Measurements from ENCODE around the gene TCF12. TPM values are rescaled to one million over a fixed set of nuclear protein-coding genes. Genes with fewer than 3 reads are reported as not detected.

Gene TCF12
- total RNA-seq, 1 experiment from 2014 or later = 76.7 TPM

DNA sequence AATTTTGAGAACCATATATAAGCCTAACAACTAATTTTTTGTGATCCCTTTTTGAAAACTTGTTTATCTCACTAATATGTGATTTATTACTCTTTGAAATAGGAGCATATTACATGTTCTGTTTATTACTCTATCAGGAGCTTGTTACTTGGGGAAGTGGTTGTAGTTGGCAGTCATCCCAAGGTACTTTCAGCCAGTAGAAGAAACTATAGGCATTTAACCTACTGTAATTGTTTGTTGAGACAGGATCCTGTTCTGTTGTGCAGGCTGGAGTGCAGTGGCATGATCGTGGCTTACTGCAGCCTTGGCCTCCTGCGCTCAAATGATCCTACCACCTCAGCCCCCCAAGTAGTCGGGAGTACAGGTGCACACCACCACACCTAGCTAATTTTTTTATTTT lies 195.6 kb downstream of the TCF12 start:
- Histone ChIP-seq H4K20me1 (ENCODE audit: control insufficient read depth, insufficient read depth, insufficient read length) (no peaks in the 10 kb centered on the region), H4K5ac (ENCODE audit: insufficient read length, low read depth, low read length) (no peak overlapping the region), H3K23me2 (ENCODE audit: insufficient read length, low read depth, low read length, poor library complexity, severe bottlenecking) (no peaks in the 10 kb centered on the region), H3K9me3 (ENCODE audit: control insufficient read depth, low read depth, low read length) (no peaks in the 10 kb centered on the region), H2AK5ac (ENCODE audit: insufficient read length, low read length) (no peak overlapping the region), H3K18ac (ENCODE audit: insufficient read length, low read depth, low read length) (no peak overlapping the region), H3K79me1 (ENCODE audit: insufficient read depth, low read depth, low read length, poor library complexity, severe bottlenecking) (peaks cover 4% of the 10 kb centered on the region), H3K27me3 (ENCODE audit: insufficient read depth, low read length) (no peaks in the 10 kb centered on the region), H3K27ac (ENCODE audit: insufficient read length, low read depth, low read length) (no peak overlapping the region), H2AFZ (ENCODE audit: low read length) (no peak overlapping the region), H4K91ac (ENCODE audit: insufficient read length, low read depth, low read length) (no peak overlapping the region), H3K56ac (ENCODE audit: insufficient read length, low read depth, low read length) (no peak overlapping the region), H2BK5ac (ENCODE audit: insufficient read length, low read length) (no peak overlapping the region), H3K14ac (ENCODE audit: insufficient read depth, low read length) (no peak overlapping the region), H3K4me2 (ENCODE audit: insufficient read depth, insufficient read length, low read length) (no peak overlapping the region), H4K8ac (replicated peaks; ENCODE audit: insufficient read length, low read depth, low read length) (no peak overlapping the region), H2BK15ac (ENCODE audit: low read depth, low read length) (no peak overlapping the region), H3K4ac (ENCODE audit: low read depth, low read length) (no peak overlapping the region), H3T11ph (ENCODE audit: low read length) (no peak overlapping the region), H2BK120ac (ENCODE audit: low read depth, low read length, poor library complexity, severe bottlenecking) (no peak overlapping the region), H3K9ac (ENCODE audit: extremely low read depth, insufficient read length, low read length) (no peak overlapping the region), H3K4me1 (ENCODE audit: insufficient read depth, low read length) (peaks cover 4% of the 10 kb centered on the region; the same call in 1 of the 2 replicates), H2BK12ac (ENCODE audit: insufficient read length, low read depth, low read length) (no peak overlapping the region), H3K79me2 (ENCODE audit: insufficient read depth, low read length) (no peaks in the 10 kb centered on the region), H2BK20ac (ENCODE audit: low read depth, low read length, poor library complexity, severe bottlenecking) (no peak overlapping the region), H3K23ac (ENCODE audit: insufficient read length, low read depth, low read length) (no peak overlapping the region)
- no peak for DNase-seq
- no peaks in the 10 kb centered on the region for H3K9me3 Mint-ChIP-seq
- no peak overlapping the region for H3K4me3 Mint-ChIP-seq
- no peak overlapping the region for H3K27ac Mint-ChIP-seq
- TF ChIP-seq, protein P1, sequence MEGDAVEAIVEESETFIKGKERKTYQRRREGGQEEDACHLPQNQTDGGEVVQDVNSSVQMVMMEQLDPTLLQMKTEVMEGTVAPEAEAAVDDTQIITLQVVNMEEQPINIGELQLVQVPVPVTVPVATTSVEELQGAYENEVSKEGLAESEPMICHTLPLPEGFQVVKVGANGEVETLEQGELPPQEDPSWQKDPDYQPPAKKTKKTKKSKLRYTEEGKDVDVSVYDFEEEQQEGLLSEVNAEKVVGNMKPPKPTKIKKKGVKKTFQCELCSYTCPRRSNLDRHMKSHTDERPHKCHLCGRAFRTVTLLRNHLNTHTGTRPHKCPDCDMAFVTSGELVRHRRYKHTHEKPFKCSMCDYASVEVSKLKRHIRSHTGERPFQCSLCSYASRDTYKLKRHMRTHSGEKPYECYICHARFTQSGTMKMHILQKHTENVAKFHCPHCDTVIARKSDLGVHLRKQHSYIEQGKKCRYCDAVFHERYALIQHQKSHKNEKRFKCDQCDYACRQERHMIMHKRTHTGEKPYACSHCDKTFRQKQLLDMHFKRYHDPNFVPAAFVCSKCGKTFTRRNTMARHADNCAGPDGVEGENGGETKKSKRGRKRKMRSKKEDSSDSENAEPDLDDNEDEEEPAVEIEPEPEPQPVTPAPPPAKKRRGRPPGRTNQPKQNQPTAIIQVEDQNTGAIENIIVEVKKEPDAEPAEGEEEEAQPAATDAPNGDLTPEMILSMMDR (conservative IDR thresholded peaks at IDR 0.05) = no peak
- no CpG with 5 or more reads among the region's 3 CpGs for WGBS (ENCODE audit: extremely low coverage, insufficient read length, low lambda C conversion rate)
- no peaks in the 10 kb centered on the region for H3K36me3 Mint-ChIP-seq (ENCODE audit: insufficient read depth in 1 of 3, low read depth in 3 of 3)
- H3K27me3 Mint-ChIP-seq (ENCODE audit: low read depth) = no peaks in the 10 kb centered on the region
- peaks cover 34 to 39% of the 10 kb centered on the region in 2 experiments for H3K4me1 Mint-ChIP-seq

All from H9 (cell line).